K562 (cell line): ENCODE data around the gene RACK1. TPM values are rescaled to one million over a fixed set of nuclear protein-coding genes. Genes with fewer than 3 reads are reported as not detected.

Experiments
- ATAC-seq: fragments of 200-7000 bp; cut with Tn5 transposase; 3 replicates; pipeline ENCODE4 v1.9.1; 2020; ENCODE audit warnings: moderate library complexity
- BruUV-seq: library from RNA; stranded (reverse); fragments of 400-500 nt; replicated peaks from 2 replicates; lab custom pipeline; 2021; lab: Mats Ljungman, UMichigan
- CTCF ChIA-PET: fragments of 300-600 bp; formaldehyde crosslinking; extraction: SDS; loops from one replicate; lab custom pipeline; 2021; ENCODE audit warnings: low intra/inter-chr PET ratio; lab: Yijun Ruan, JAX
- POLR2A ChIA-PET: fragments of 300-600, 350-650 bp; sonication (Branson Sonifier 250); formaldehyde crosslinking; extraction: SDS; loops from one replicate; lab custom pipeline; 2021; ENCODE audit warnings: antibody characterized with exemption, inconsistent platforms; lab: Yijun Ruan, JAX
- DNase-seq, 4 experiments: peaks; one replicate each; pipeline versions ENCODE4 v3.0.0 to v3.0.0-alpha.2; 2011 to 2018; ENCODE audit warnings: low spot score in 3 of 4, mixed read lengths in 3 of 4; ENCODE audit errors: extremely low read depth in 1 of 4
- FAIRE-seq: peaks from 2 replicates; lab custom pipeline; 2011; peaks lifted over from hg19 to GRCh38; lab: Jason Lieb, UNC
- H2AFZ ChIP-seq: 2 replicates; pipeline ENCODE4 v1.6.0; 2011; ENCODE audit warnings: low read depth, low read length, control low read depth, inconsistent platforms
- H3K27ac ChIP-seq: fragments of 200-600 bp; 3 replicates; pipeline ENCODE4 v1.8.0; 2011; ENCODE audit warnings: low read depth, mild to moderate bottlenecking, control low read depth, inconsistent platforms, low read length, moderate library complexity, mixed read lengths; ENCODE audit errors: extremely low read depth
- H3K27me3 ChIP-seq, 2 experiments: fragments of 300-600 bp in 1 of 2; 2 replicates in 1 of 2; 3 replicates in 1 of 2; pipeline versions ENCODE4 v1.6.0 to v1.8.0; 2011; ENCODE audit warnings: inconsistent platforms in 2 of 2, low read length in 2 of 2, mild to moderate bottlenecking in 1 of 2, mixed read lengths in 1 of 2, moderate library complexity in 1 of 2; ENCODE audit not compliant: control insufficient read depth in 2 of 2, insufficient read depth in 2 of 2
- H3K36me3 ChIP-seq: fragments of 300-600 bp; 3 replicates; pipeline ENCODE4 v1.8.0; 2011; ENCODE audit warnings: mild to moderate bottlenecking, low read length, inconsistent platforms; ENCODE audit not compliant: control insufficient read depth, insufficient read depth
- H3K4me1 ChIP-seq, 2 experiments: fragments of 200-600 bp in 1 of 2; replicated peaks in 1 of 2; 2 replicates in 1 of 2; 3 replicates in 1 of 2; pipeline versions ENCODE4 v1.5.1 to v1.8.0; 2011; ENCODE audit warnings: inconsistent platforms in 2 of 2, low read length in 2 of 2, mild to moderate bottlenecking in 1 of 2, mixed read lengths in 1 of 2, moderate library complexity in 1 of 2; ENCODE audit not compliant: control insufficient read depth in 2 of 2, insufficient read depth in 2 of 2
- H3K4me2 ChIP-seq: 2 replicates; pipeline ENCODE4 v1.6.1; 2011; ENCODE audit warnings: low read length, control low read depth, inconsistent platforms, mixed read lengths; ENCODE audit not compliant: insufficient read depth
- H3K4me3 ChIP-seq: fragments of 200-600 bp; sonication (generic), shearing (Covaris generic); 2 replicates; pipeline ENCODE4 v1.5.1; 2016; ENCODE audit warnings: control low read depth, inconsistent platforms
- H3K79me2 ChIP-seq: fragments of 200-600 bp; 3 replicates; pipeline ENCODE4 v1.8.0; 2011; ENCODE audit warnings: low read length, inconsistent platforms; ENCODE audit not compliant: control insufficient read depth, insufficient read depth
- H3K9ac ChIP-seq, 2 experiments: 2 replicates each; pipeline versions ENCODE4 v1.6.0 to v1.6.1; 2011; ENCODE audit warnings: low read depth in 2 of 2, low read length in 2 of 2, control low read depth in 1 of 2, inconsistent platforms in 1 of 2, mild to moderate bottlenecking in 1 of 2, mixed read lengths in 1 of 2; ENCODE audit not compliant: insufficient read depth in 1 of 2
- H3K9me1 ChIP-seq: one replicate; pipeline ENCODE4 v1.6.0; 2011; ENCODE audit warnings: inconsistent platforms, mild to moderate bottlenecking, low read length, moderate library complexity; ENCODE audit not compliant: control insufficient read depth, insufficient read depth
- H3K9me3 ChIP-seq: replicated peaks from 2 replicates; pipeline ENCODE4 v1.5.1; 2011; ENCODE audit warnings: low read depth, low read length, inconsistent platforms; ENCODE audit not compliant: control insufficient read depth, insufficient read depth
- H4K20me1 ChIP-seq: replicated peaks from 2 replicates; pipeline ENCODE4 v1.6.1; 2011; ENCODE audit warnings: low read length, inconsistent platforms, mixed read lengths; ENCODE audit not compliant: control insufficient read depth, insufficient read depth
- E2F5 ChIP-seq: sonication (generic); formaldehyde crosslinking; IDR thresholded peaks from 2 replicates; pipeline ENCODE4 v1.8.0; 2022; ENCODE audit warnings: mild to moderate bottlenecking, missing genetic modification reagents
- MCM5 ChIP-seq: fragments of 450-650 bp; IDR thresholded peaks from 2 replicates; pipeline ENCODE4 v1.6.1; 2016; ENCODE audit warnings: low read depth
- POLR2G ChIP-seq: fragments of 200-400 bp; formaldehyde crosslinking; IDR thresholded peaks from 2 replicates; pipeline ENCODE4 v1.6.1; 2017; ENCODE audit warnings: low read depth, mild to moderate bottlenecking, antibody characterized with exemption, low read length, moderate library complexity
- RBBP5 ChIP-seq: fragments of 200-600 bp; sonication (generic); IDR thresholded peaks from 2 replicates; pipeline ENCODE4 v1.6.1; 2012; ENCODE audit warnings: borderline replicate concordance, mild to moderate bottlenecking, low read length, control low read depth, inconsistent platforms; ENCODE audit not compliant: insufficient read depth, poor library complexity, severe bottlenecking
- RBFOX2 ChIP-seq: fragments of 200-400 bp; formaldehyde crosslinking; IDR thresholded peaks from 2 replicates; pipeline ENCODE4 v1.6.1; 2017; ENCODE audit warnings: low read depth, mild to moderate bottlenecking, low read length, moderate library complexity
- ZBED1 ChIP-seq: IDR thresholded peaks from 2 replicates; pipeline ENCODE4 v1.6.1; 2014
- ZBTB7A ChIP-seq: IDR thresholded peaks from 2 replicates; pipeline ENCODE4 v1.6.1; 2011; ENCODE audit warnings: low read depth, mild to moderate bottlenecking, low read length, moderate library complexity, borderline replicate concordance; ENCODE audit not compliant: control insufficient read depth
- WGBS: fragments of 100-300 bp; shearing (Covaris generic); methylation state at CpG from one replicate; pipeline ENCODE4 v1.1.6; 2016; ENCODE audit warnings: low coverage, mixed read lengths; ENCODE audit not compliant: insufficient coverage; ENCODE audit errors: missing lambda C conversion rate; 5-methylcytosine and 5-hydroxymethylcytosine counted together
- in situ Hi-C: fragments of 300-500 bp; cut with MboI; formaldehyde crosslinking; loops from 4 replicates; pipeline ENCODE4 v1.15.0; 2018; ENCODE audit warnings: inconsistent platforms, mixed read lengths
- intact Hi-C: fragments of 100-400 bp; cut with micrococcal nuclease; formaldehyde crosslinking; loops from 2 replicates; pipeline ENCODE4 v1.14.2; 2022
- polyA plus RNA-seq, 8 experiments: library from polyadenylated mRNA; depleted of rRNA in 4 of 8; stranded (reverse) in 5 of 8; unstranded in 3 of 8; fragments of >200 nt; fragmentation: Nextera tagmentation in 2 of 8; fragmentation: Illumina TruSeq in 1 of 8; extraction: Ambion mirVana in 2 of 8; extraction: Trizol in 1 of 8; gene quantifications; 2 replicates each; pipeline versions ENCODE4 v1.2.1 to v1.2.3, GENCODE V29; 2011 to 2014; ENCODE audit warnings: inconsistent platforms in 1 of 8, missing spikeins in 1 of 8
- total RNA-seq, 7 experiments: library from RNA; depleted of rRNA in 6 of 7; stranded (reverse); fragments of >200 nt in 6 of 7; fragmentation: Illumina TruSeq in 2 of 7; extraction: Trizol in 2 of 7; gene quantifications; 2 replicates each; pipeline versions ENCODE4 v1.2.1 to v1.2.3, GENCODE V29; 2011 to 2021; ENCODE audit warnings: low replicate concordance in 1 of 7

RACK1 gene
- total and polyA plus RNA-seq, 9 of the 15 experiments (the other 6 are each of a cell fraction or from before 2014, with no cell fraction given) = 2,303 to 5,311 (median 3,833) TPM

- Histone ChIP-seq H3K9ac (no peak overlapping the region), H3K4me2 (no peak overlapping the region), H3K4me1 (peaks cover 0 to 9% of the 10 kb centered on the region in 2 experiments; a peak in 2 of 5 replicates), H3K36me3 (peaks cover 87% of the 10 kb centered on the region), H3K4me3 (no peak overlapping the region), H3K27ac (no peak overlapping the region), H2AFZ (no peak overlapping the region), H3K9me3 (no peaks in the 10 kb centered on the region), H4K20me1 (peaks cover 21% of the 10 kb centered on the region), H3K79me2 (peaks cover 5% of the 10 kb centered on the region; the same call in 1 of the 3 replicates), H3K27me3 (no peaks in the 10 kb centered on the region), H3K9me1 (peaks cover 3% of the 10 kb centered on the region)
- ChIA-PET CTCF (no interaction called here), POLR2A (interaction anchor here (0.6 to 5.3 kb wide), 5 partner anchors 7 to 41 kb away, joined by 3 to 55 read pairs (median 3); partner anchors contain the start of genes RACK1 and TRIM41)
- ATAC-seq = no peak
- in situ Hi-C loops = no loop called here
- peak in 1 of 4 experiments; percentile 9 for DNase-seq
- BruUV-seq = no TSS peak
- WGBS = 80% methylated on average over 18 of the region's 18 CpGs
- intact Hi-C loops = no loop called here
- FAIRE-seq = no peak
- TF ChIP-seq RBFOX2 (peak; percentile 35; the same call in 1 of the 2 replicates), RBBP5 (no peak), POLR2G (peak; percentile 58)
These were observed 11.1 kb downstream of the RACK1 start for GRCh38 chr5:181232593-181232992.

GRCh38 chr5:181231432-181231831 lies 12.3 kb downstream of the RACK1 start:
- intact Hi-C loops = no loop called here
- no peak for DNase-seq

More at GRCh38 chr5:181231432-181231831, 12.3 kb downstream of the RACK1 start:
- BruUV-seq = no TSS peak
- Histone ChIP-seq H4K20me1 (peaks cover 12% of the 10 kb centered on the region; the same call in 1 of the 2 replicates), H3K27ac (no peak overlapping the region), H3K4me2 (no peak overlapping the region), H3K27me3 (no peaks in the 10 kb centered on the region), H2AFZ (no peak overlapping the region), H3K9me3 (no peaks in the 10 kb centered on the region), H3K4me3 (no peak overlapping the region), H3K79me2 (peaks cover 2% of the 10 kb centered on the region; the same call in 2 of the 3 replicates), H3K36me3 (peaks cover 85% of the 10 kb centered on the region), H3K4me1 (peaks cover 0 to 9% of the 10 kb centered on the region in 2 experiments; a peak in 1 of 5 replicates), H3K9me1 (peaks cover 3% of the 10 kb centered on the region), H3K9ac (peak overlapping the region in 1 of 2 experiments; percentile 50; a peak in 1 of 4 replicates)
- POLR2A ChIA-PET = interaction anchor here (0.9 to 1.3 kb wide), 2 partner anchors 8 to 13 kb away, joined by 3 read pairs; partner anchors contain the start of gene RACK1
- CTCF ChIA-PET = no interaction called here
- no peak for FAIRE-seq
- TF ChIP-seq ZBTB7A (no peak), MCM5 (no peak), E2F5 (no peak), ZBED1 (no peak)
- 79% methylated on average over 7 of the region's 7 CpGs for WGBS
- in situ Hi-C loops = no loop called here
- ATAC-seq = no peak
